Neural cell (in vitro differentiated cells): ENCODE measurements around the gene DISP3. TPM values are rescaled to one million over a fixed set of nuclear protein-coding genes. Genes with fewer than 3 reads are reported as not detected.

Source experiments
- H2AFZ ChIP-seq: fragments of 200-600, 300-800 bp; sonication (generic), shearing (Covaris generic); 2 replicates; pipeline ENCODE4 v1.6.0; 2014; ENCODE audit warnings: low read depth, mild to moderate bottlenecking, antibody characterized with exemption, low read length, moderate library complexity
- H3F3A ChIP-seq: fragments of 200-600 bp; shearing (Covaris generic); 2 replicates; pipeline ENCODE4 v1.6.1; 2016; ENCODE audit warnings: mild to moderate bottlenecking, moderate library complexity, mixed read lengths, antibody characterized with exemption, low read length; ENCODE audit not compliant: insufficient read depth, poor library complexity, severe bottlenecking
- H3K27ac ChIP-seq: fragments of 200-600, 300-800 bp; sonication (generic), shearing (Covaris generic); 2 replicates; pipeline ENCODE4 v1.5.1; 2014; ENCODE audit warnings: mild to moderate bottlenecking, low read length, moderate library complexity
- H3K27me3 ChIP-seq: fragments of 300-800, 200-600 bp; sonication (generic), shearing (Covaris generic); 2 replicates; pipeline ENCODE4 v1.6.0; 2014; ENCODE audit warnings: mild to moderate bottlenecking, low read depth, low read length, moderate library complexity; ENCODE audit not compliant: insufficient read depth
- H3K36me3 ChIP-seq: fragments of 300-800, 200-600 bp; sonication (generic), shearing (Covaris generic); 2 replicates; pipeline ENCODE4 v1.5.1; 2014; ENCODE audit warnings: mild to moderate bottlenecking, antibody characterized with exemption, low read length, moderate library complexity; ENCODE audit not compliant: insufficient read depth
- H3K4me2 ChIP-seq: fragments of 300-800, 200-600 bp; sonication (generic), shearing (Covaris generic); 2 replicates; pipeline ENCODE4 v1.6.0; 2014; ENCODE audit warnings: mild to moderate bottlenecking, low read length
- H3K4me3 ChIP-seq: fragments of 300-800, 200-600 bp; sonication (generic), shearing (Covaris generic); 2 replicates; pipeline ENCODE4 v1.5.1; 2014; ENCODE audit warnings: mild to moderate bottlenecking, low read length, moderate library complexity
- H3K79me2 ChIP-seq: fragments of 200-600 bp; shearing (Covaris generic); replicated peaks from 2 replicates; pipeline ENCODE4 v1.6.0; 2014; ENCODE audit warnings: mild to moderate bottlenecking, low read length, moderate library complexity; ENCODE audit not compliant: insufficient read depth
- H3K9ac ChIP-seq: fragments of 300-800, 200-600 bp; sonication (generic), shearing (Covaris generic); 2 replicates; pipeline ENCODE4 v1.6.1; 2016; ENCODE audit warnings: mild to moderate bottlenecking, low read length, mixed read lengths
- H3K9me2 ChIP-seq: fragments of 200-600 bp; shearing (Covaris generic); 2 replicates; pipeline ENCODE4 v1.6.1; 2016; ENCODE audit warnings: mild to moderate bottlenecking, low read length, mixed read lengths; ENCODE audit not compliant: insufficient read depth
- H3K9me3 ChIP-seq: fragments of 200-600, 300-800 bp; sonication (generic), shearing (Covaris generic); 2 replicates; pipeline ENCODE4 v1.6.1; 2016; ENCODE audit warnings: mild to moderate bottlenecking, mixed run types, low read length, moderate library complexity, mixed read lengths
- H4K20me1 ChIP-seq: fragments of 200-600 bp; shearing (Covaris generic); 2 replicates; pipeline ENCODE4 v1.6.1; 2016; ENCODE audit warnings: mild to moderate bottlenecking, mixed run types; ENCODE audit not compliant: insufficient read depth
- EP300 ChIP-seq: fragments of 450-650 bp; conservative IDR thresholded peaks from 2 replicates; pipeline ENCODE4 v1.6.1; 2014; ENCODE audit warnings: antibody characterized with exemption, mild to moderate bottlenecking, moderate library complexity; ENCODE audit not compliant: poor library complexity, severe bottlenecking
- EZH2 ChIP-seq: fragments of 200-600, 300-800 bp; shearing (Covaris generic), sonication (generic); IDR thresholded peaks from 2 replicates; pipeline ENCODE4 v1.6.1; 2014; ENCODE audit warnings: antibody characterized with exemption, low read length, borderline replicate concordance, mild to moderate bottlenecking; ENCODE audit not compliant: insufficient read depth, poor library complexity, severe bottlenecking
- MXI1 ChIP-seq: fragments of 450-650 bp; conservative IDR thresholded peaks from 2 replicates; pipeline ENCODE4 v1.6.1; 2014; ENCODE audit warnings: antibody characterized with exemption, mild to moderate bottlenecking; ENCODE audit not compliant: poor library complexity, severe bottlenecking
- POLR2AphosphoS5 ChIP-seq: IDR thresholded peaks from 2 replicates; pipeline ENCODE4 v1.6.1; 2012
- RAD21 ChIP-seq: fragments of 450-650 bp; conservative IDR thresholded peaks from 2 replicates; pipeline ENCODE4 v1.6.1; 2014; ENCODE audit warnings: antibody characterized with exemption, mild to moderate bottlenecking, moderate library complexity
- SMC3 ChIP-seq: fragments of 450-650 bp; conservative IDR thresholded peaks from 2 replicates; pipeline ENCODE4 v1.6.1; 2014; ENCODE audit warnings: antibody characterized with exemption, mild to moderate bottlenecking, moderate library complexity; ENCODE audit not compliant: poor library complexity
- TAF1 ChIP-seq: IDR thresholded peaks from 2 replicates; pipeline ENCODE4 v1.6.1; 2012; ENCODE audit warnings: low read depth
- polyA plus RNA-seq: library from polyadenylated mRNA; depleted of rRNA; stranded (reverse); fragments of >200 nt; gene quantifications from 2 replicates; pipeline ENCODE4 v1.2.3, GENCODE V29; 2014
- TF ChIP-seq, protein P1 (sequence below): fragments of 450-650 bp; IDR thresholded peaks from 2 replicates; pipeline ENCODE4 v1.5.1; 2014; ENCODE audit warnings: antibody characterized with exemption, mild to moderate bottlenecking, moderate library complexity; ENCODE audit not compliant: poor library complexity, severe bottlenecking
- TF ChIP-seq, protein P2 (sequence below): IDR thresholded peaks from 2 replicates; pipeline ENCODE4 v1.6.1; 2012; ENCODE audit warnings: borderline replicate concordance

Gene DISP3
- polyA plus RNA-seq, 1 donor from 2014 or later = 14.9 TPM

DNA sequence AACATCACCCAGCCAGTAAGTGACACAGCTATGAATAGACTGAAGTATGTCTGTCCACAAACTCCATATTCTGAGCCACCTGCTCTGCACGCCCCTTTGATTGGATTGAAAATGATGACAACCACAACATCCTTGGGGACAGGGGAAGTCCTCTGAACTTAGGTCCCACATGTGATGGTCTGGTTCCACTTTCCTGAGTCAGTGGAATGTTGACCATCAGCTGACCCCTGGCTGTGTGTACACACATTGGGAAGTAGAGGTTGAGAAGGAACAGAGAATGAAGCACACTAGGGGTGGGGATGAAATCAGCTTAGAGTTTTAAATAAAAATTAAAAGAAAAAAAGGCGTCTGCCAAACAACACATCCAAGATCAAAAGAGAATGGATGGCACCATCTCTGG lies 8.0 kb upstream of the DISP3 start:
- no peak overlapping the region for H3K9ac ChIP-seq
- no peak overlapping the region for H3K4me2 ChIP-seq
- no peak overlapping the region for H3K4me3 ChIP-seq
- H4K20me1 ChIP-seq = no peaks in the 10 kb centered on the region
- H3K9me2 ChIP-seq = no peaks in the 10 kb centered on the region
- H2AFZ ChIP-seq = no peak overlapping the region
- H3K9me3 ChIP-seq = no peaks in the 10 kb centered on the region
- H3K36me3 ChIP-seq = no peaks in the 10 kb centered on the region
- H3K79me2 ChIP-seq = no peaks in the 10 kb centered on the region
- H3F3A ChIP-seq = no peaks in the 10 kb centered on the region
- H3K27ac ChIP-seq = no peak overlapping the region
- no peaks in the 10 kb centered on the region for H3K27me3 ChIP-seq
- TF ChIP-seq SMC3 = no peak
- TF ChIP-seq, protein P1, sequence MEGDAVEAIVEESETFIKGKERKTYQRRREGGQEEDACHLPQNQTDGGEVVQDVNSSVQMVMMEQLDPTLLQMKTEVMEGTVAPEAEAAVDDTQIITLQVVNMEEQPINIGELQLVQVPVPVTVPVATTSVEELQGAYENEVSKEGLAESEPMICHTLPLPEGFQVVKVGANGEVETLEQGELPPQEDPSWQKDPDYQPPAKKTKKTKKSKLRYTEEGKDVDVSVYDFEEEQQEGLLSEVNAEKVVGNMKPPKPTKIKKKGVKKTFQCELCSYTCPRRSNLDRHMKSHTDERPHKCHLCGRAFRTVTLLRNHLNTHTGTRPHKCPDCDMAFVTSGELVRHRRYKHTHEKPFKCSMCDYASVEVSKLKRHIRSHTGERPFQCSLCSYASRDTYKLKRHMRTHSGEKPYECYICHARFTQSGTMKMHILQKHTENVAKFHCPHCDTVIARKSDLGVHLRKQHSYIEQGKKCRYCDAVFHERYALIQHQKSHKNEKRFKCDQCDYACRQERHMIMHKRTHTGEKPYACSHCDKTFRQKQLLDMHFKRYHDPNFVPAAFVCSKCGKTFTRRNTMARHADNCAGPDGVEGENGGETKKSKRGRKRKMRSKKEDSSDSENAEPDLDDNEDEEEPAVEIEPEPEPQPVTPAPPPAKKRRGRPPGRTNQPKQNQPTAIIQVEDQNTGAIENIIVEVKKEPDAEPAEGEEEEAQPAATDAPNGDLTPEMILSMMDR = no peak
- no peak for TF ChIP-seq RAD21
- no peak for TF ChIP-seq EZH2
- TF ChIP-seq, protein P2, sequence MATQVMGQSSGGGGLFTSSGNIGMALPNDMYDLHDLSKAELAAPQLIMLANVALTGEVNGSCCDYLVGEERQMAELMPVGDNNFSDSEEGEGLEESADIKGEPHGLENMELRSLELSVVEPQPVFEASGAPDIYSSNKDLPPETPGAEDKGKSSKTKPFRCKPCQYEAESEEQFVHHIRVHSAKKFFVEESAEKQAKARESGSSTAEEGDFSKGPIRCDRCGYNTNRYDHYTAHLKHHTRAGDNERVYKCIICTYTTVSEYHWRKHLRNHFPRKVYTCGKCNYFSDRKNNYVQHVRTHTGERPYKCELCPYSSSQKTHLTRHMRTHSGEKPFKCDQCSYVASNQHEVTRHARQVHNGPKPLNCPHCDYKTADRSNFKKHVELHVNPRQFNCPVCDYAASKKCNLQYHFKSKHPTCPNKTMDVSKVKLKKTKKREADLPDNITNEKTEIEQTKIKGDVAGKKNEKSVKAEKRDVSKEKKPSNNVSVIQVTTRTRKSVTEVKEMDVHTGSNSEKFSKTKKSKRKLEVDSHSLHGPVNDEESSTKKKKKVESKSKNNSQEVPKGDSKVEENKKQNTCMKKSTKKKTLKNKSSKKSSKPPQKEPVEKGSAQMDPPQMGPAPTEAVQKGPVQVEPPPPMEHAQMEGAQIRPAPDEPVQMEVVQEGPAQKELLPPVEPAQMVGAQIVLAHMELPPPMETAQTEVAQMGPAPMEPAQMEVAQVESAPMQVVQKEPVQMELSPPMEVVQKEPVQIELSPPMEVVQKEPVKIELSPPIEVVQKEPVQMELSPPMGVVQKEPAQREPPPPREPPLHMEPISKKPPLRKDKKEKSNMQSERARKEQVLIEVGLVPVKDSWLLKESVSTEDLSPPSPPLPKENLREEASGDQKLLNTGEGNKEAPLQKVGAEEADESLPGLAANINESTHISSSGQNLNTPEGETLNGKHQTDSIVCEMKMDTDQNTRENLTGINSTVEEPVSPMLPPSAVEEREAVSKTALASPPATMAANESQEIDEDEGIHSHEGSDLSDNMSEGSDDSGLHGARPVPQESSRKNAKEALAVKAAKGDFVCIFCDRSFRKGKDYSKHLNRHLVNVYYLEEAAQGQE = no peak

DNA sequence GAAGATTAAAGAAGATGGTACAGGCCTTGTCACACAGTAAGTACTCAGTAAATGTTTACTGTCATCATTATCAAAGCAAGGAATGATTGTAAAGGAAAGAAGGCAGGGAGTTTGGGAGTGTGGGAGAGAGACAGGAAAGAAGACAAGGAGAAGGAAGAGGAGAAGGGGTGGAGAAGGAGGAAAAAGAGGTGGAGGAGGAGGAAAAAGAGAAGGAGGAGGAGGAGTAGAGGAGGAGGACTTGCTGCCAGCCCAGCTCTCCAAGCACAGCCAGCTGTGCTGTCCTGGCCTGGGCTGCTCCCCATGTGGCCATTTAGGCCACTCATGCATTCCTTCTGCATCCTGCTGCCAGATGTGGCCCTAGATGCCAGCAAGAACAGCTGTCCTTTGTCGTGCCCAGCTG lies 7.5 kb upstream of the DISP3 start:
- Histone ChIP-seq H3F3A (no peaks in the 10 kb centered on the region), H4K20me1 (no peaks in the 10 kb centered on the region), H3K9me3 (no peaks in the 10 kb centered on the region), H3K4me3 (no peak overlapping the region), H3K9ac (no peak overlapping the region), H3K27ac (no peak overlapping the region), H2AFZ (no peak overlapping the region), H3K27me3 (no peaks in the 10 kb centered on the region), H3K9me2 (no peaks in the 10 kb centered on the region), H3K79me2 (no peaks in the 10 kb centered on the region), H3K4me2 (no peak overlapping the region), H3K36me3 (no peaks in the 10 kb centered on the region)
- TF ChIP-seq EP300 = no peak
- no peak for TF ChIP-seq RAD21
- TF ChIP-seq, protein P1 = no peak
- TF ChIP-seq, protein P2 = no peak
- no peak for TF ChIP-seq POLR2AphosphoS5
- TF ChIP-seq MXI1 = no peak
- no peak for TF ChIP-seq SMC3
- no peak for TF ChIP-seq EZH2
- TF ChIP-seq TAF1 = no peak
